Testis (tissue), 2 donors: Measurements from ENCODE around the gene SGPP2.

Experiments
- POLR2A ChIP-seq: fragments of 450-650 bp; IDR thresholded peaks from one replicate; pipeline ENCODE4 v1.6.1; 2017; ENCODE audit warnings: antibody characterized with exemption, mild to moderate bottlenecking, moderate library complexity
- TF ChIP-seq, protein P1 (sequence below), 3 experiments: fragments of 450-650 bp in 2 of 3; fragments of 200-600 bp in 1 of 3; sonication (generic) in 1 of 3; IDR thresholded peaks; one replicate each; pipeline ENCODE4 v1.5.1; 2016 to 2019; ENCODE audit warnings: antibody characterized with exemption in 3 of 3, mild to moderate bottlenecking in 2 of 3, moderate library complexity in 1 of 3

DNA sequence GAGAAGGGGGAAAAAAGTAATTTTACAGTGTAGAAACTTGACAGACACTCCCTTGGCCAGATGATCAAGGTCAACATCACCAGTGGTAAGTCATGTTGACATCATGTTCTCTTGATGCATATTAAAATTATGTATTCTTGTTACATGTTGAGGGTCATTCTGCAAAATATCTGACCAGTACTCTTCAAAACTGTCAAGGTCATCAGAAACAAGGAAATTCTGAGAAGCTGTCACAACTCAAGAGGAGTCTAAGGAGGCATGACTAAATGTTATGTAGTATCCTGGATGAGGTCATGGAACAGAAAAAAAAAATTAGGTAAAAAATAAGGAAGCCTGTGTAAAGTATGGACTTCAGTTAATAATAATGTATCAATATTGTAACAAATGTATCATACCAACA, 6.3 kb downstream of the SGPP2 start:
- TF ChIP-seq, protein P1, sequence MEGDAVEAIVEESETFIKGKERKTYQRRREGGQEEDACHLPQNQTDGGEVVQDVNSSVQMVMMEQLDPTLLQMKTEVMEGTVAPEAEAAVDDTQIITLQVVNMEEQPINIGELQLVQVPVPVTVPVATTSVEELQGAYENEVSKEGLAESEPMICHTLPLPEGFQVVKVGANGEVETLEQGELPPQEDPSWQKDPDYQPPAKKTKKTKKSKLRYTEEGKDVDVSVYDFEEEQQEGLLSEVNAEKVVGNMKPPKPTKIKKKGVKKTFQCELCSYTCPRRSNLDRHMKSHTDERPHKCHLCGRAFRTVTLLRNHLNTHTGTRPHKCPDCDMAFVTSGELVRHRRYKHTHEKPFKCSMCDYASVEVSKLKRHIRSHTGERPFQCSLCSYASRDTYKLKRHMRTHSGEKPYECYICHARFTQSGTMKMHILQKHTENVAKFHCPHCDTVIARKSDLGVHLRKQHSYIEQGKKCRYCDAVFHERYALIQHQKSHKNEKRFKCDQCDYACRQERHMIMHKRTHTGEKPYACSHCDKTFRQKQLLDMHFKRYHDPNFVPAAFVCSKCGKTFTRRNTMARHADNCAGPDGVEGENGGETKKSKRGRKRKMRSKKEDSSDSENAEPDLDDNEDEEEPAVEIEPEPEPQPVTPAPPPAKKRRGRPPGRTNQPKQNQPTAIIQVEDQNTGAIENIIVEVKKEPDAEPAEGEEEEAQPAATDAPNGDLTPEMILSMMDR (IDR thresholded peaks at IDR 0.05) = no peak
- no peak for TF ChIP-seq POLR2A
